HG02943 (cell line): ENCODE results near the gene DNAJC22.
"Not testable (repeated sequence)": the region's sequence is repeated elsewhere in the genome, so short reads cannot be mapped to it uniquely, and the experiment has no call there.

ENCODE experiments used
- ATAC-seq: cut with Tn5 transposase; IDR thresholded peaks from one replicate; pipeline ENCODE4 v1.9.1; 2021; ENCODE audit warnings: mild to moderate bottlenecking, low read depth, moderate library complexity; ENCODE audit not compliant: unreplicated experiment

DNAJC22 gene

DNA sequence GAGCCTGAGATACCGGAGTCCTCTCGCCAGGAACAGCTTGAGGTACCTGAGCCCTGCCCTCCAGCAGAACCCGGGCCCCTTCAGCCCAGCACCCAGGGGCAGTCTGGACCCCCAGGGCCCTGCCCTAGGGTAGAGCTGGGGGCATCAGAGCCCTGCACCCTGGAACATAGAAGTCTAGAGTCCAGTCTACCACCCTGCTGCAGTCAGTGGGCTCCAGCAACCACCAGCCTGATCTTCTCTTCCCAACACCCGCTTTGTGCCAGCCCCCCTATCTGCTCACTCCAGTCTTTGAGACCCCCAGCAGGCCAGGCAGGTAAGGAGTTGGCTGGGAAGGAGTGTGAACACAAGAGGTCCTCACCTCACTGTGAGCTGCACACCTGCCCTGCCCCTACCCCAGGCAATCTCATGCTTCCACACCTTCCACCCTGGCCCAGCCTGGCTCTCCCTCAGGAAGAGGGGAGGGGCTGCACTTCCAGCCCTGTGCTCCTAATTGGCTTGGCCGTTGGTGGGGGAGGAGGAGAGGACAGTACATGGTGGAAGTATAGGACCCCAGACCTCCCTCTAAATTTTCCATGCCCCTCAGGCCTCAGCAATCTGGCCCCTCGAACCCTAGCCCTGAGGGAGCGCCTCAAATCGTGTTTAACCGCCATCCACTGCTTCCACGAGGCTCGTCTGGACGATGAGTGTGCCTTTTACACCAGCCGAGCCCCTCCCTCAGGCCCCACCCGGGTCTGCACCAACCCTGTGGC, 15.9 kb upstream of the DNAJC22 start:
- ATAC-seq = no peak

DNA sequence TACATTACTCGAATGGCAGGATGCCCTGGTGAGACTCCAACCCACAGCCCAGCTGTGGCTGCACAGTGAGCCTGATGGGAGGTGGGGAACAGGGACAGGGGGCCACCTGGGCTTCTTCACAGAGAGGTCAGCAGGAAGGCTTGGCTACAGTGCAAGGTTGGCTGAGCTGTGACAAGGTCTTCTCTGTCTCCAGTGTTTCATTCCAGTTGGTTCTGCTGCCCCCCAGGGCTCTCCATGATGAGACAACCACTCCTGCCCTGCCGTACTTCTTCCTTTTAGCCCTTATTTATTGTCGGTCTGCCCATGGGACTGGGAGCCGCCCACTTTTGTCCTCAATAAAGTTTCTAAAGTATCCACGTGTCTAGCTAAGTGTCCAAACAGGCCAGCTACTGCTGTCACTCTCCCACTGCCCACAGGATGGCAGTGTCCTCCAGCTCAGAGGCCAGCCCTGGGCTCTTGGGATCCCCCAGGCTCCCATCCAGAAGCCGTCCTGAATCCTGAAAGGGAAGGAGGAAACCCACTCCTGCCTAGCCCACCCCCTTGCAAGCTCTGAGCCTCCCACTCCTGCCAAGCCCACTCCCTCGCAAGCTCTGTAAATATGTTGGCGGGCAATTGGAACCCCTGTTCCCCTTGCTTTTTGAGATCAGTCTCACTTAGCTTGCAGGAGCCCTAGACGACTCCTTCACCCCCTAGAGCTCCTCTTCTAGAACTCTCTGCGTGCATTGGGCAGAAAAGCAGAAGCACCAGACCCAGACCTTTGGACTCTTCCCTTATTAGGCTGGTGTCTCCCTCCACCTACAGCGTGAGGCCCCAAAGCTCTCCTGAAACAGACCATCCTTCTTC, 15.1 kb upstream of the DNAJC22 start:
- no peak for ATAC-seq

GRCh38 chr12:49332441-49332861, 14.2 kb upstream of the DNAJC22 start:
- no peak for ATAC-seq

DNA sequence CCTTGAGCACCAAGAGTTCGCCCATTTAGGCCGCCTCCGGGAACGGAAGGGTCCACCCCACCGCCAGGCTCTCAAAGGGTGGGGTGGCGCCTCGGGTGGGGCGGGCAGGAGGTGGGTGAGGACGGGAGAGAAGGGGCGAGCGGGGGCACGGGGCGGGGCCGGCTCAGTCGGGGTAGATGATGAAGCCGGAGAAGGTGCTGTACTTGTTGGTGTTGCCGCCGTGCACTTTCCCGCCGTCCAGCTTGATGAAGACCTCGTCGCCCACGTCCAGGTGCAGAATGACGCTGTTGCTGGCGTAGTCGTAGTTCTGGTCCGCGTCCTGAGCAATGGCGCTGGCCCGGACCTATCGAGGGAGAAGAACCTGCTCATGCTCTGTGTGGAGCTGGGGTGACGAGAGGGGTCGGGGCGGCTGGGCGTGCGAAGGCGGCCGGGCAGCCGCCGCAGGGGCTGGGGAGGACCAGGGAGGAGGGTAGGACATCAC, 13.8 kb upstream of the DNAJC22 start:
- ATAC-seq = no peak

DNA sequence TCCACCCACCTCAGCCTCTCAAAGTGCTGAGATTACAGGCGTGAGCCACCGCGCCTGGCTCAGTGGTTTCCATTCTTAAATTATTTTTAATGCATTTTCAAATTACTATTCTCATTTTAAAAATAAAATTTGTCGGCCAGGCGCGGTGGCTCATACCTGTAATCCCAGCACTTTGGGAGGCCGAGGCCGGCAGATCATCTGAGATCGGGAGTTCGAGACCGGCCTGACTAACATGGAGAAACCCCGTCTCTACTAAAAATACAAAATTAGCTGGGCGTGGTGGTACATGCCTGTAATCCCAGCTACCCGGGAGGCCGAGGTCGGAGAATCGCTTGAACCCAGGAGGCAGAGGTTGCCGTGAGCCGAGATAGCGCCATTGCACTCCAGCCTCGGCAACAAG, 12.9 kb upstream of the DNAJC22 start:
- not testable (repeated sequence) for ATAC-seq

DNA sequence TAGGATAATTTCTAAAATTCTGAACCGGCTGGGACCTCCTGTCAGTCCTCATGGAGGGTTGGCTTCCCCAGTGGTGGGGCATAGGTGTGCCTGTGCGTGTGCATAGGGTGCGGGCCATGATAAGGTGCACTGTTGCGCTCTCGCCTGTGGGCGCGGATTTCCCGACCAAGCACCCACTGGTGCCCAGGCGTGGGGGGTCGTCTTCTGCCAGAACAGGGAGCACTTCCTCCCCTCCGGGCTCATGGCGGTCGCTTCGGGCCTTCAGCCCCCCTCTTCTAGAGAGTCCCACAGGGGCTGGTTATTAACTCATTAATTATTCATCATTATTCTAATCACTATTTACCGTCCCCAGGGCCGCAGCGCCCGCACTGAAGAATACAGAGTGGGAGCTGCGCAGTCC, 12.5 kb upstream of the DNAJC22 start:
- ATAC-seq = no peak

DNA sequence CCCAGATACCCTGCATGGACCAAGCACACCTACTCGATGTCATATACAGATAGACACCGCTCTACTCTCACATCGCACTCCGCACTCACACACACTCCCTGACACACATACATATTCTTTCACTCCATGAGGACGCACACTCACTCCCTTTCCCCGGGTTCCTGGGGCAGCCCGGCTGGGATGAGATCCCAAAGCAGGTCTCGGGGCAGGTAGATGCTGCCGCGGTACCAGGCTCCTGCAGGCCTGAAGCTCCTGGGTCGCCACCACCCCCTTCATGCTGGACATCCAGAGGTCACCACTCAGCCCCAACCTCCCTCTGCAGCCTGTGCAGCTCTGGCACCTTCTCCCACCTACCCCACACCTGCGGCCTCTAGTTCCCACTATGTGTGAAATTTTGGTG, 12.0 kb upstream of the DNAJC22 start:
- no peak for ATAC-seq

DNA sequence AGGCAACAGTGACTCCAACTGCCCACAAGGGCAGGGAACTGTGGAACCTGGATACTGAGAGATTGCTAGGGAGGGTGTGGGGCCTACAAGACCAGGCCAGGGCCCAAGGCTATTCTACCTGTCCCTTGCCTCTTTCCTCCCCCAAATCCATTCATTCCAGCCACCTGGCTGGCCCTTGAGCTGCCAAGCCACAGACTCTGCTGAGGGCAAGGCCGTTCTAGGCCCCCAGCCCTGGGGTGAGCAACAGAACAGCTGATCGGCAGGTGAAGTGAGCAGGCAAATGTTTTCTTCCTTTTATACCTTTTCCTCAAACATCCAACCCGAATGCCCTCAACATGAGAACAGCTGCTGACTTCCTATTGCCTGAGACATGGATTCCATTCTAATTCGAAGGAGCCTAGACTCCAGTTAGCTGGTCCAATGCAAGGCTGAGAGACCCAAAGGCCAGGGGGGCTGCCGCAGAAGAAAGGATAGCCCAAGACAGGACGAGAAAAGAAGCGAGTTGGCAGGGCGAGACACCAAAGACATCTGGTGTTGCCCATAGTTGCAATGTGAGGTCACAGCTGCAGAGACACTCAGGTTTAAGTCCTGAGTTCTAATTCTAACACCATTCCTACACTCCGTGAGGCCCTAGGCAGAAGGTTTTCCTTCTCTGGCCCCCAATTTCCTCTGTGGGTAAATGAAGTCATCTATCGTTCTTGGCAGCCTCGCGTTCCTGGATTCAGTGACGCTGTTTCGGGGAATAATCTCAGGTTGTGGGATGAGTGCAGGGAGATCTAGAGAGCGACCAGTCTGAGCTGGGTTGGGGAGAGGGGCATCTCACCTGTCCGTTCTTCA, 11.4 kb upstream of the DNAJC22 start:
- ATAC-seq = no peak

DNA sequence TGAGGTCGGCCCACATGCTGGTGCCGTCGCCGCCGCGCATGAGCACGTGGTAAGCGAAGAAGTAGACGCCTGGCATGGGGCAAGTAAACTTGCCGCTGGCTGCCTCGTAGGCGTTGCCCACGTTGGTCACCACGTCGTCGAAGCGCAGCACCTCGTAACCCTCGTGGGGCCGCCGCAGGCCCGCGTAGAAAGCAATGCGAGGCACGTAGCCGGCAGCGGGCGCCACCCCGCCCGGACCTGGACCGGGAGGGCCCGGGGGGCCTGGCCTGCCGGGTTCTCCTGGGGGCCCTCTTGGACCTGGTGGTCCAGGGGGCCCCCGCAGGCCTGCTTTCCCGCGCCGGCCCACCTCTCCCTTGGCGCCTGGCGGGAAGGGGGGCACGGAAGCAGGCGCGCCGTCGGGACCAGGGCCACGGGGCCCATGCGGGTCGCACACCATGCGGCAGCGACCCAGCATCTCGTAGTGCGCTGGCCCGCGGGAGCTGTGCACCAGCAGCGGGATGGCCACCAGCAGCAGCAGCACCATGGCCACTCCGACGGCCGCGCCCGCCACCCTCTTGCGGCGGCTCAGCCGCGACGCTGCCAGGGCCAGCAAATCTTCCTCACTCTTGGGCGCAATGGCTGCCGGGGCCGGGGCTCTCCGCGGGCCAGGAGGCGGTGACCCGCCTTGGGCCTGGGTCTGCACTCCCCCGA, 10.6 kb upstream of the DNAJC22 start:
- ATAC-seq = no peak

GRCh38 chr12:49336645-49337584, 9.8 kb upstream of the DNAJC22 start, which contains the start of gene C1QL4:
TSS of gene C1QL4 (minus strand) at chr12:49337188. CDS start at chr12:49336477, 711 bp downstream.
- ATAC-seq = no peak

DNA sequence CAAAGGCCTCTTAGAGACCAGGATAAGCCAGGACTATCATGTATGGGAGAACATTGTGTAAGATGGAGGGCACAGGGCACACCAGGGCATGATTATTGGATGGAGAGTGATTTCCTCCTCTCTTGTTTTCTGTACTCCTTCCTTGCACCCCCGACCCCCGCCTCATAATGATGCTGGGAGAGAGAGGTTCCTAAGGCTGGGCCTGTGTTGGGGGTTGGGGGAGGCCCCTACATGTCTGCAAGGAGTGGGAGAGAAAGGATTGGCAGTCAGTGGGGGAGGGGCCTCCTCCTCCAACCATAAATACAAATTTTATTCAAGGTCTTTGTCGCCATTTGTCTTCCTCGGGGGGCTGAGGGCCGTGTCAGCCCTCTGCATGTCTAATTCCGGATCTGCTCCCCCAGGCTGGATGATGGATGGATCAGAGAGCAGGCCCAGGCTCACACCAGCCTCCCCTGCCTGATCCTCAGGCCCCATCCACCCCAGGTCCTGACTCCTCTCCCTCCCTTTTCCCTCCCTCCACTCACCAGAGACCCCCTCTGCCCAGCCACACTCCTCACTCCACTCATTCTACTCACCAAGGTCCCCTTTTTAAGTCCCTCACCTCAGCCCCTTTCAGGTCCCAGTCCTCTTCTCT, 7.7 kb upstream of the DNAJC22 start:
- no peak for ATAC-seq

DNA sequence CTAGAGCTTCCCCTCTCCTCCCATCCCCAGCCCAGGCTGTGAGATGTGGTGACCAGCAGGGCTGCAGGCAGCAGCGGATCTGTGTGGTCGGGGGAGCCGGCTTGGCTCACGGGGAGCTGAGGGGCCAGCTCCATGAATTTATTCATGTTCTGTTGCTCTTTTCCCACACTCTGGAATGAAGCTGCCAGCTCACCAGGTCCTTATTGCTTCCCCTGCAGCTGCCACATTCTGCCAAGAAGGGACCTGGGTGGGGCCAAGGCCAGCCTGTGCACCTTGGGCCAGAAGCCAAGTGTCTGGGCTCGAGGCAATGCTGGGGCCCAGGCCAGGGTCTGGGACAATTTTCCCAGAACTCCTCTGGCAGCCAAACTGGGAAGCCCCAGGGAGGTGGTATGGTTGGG, 7.2 kb upstream of the DNAJC22 start:
- ATAC-seq = no peak

DNA sequence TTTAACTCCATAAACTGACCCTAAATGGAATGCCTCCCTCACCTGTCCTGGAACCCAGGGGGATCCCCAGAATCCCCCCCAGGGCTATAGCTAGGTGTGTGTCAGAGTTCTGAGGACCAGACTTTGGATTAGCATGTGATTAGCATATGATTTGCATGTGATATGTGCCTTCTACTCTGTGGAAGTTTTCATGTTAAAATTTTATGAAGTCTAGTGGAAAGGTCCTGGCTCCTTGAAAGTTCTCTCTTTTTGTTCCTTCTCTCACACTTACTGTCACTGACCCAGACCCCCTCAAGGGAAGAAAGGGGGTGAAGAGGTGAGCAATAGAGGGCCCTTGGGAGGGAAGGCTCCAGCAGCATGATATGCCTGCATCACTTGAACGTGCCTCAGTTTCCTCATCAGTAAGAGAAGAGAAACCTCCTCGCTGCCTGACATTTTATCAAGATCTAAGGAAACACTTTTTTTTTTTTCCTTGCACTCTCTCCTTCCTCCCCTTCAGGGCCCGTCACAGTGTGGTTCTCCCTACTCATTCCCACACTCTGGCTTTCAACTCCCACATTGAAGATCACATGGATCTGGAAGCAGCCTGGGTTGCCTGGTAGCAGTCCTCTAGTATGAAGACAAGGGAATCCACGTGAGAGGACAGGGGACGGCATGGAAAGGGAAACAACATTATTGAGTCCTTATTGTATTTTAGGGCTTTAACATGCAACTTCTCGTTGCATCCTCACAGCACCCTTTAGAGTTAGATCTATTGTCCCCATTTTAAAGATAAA, 6.4 kb upstream of the DNAJC22 start:
- no peak for ATAC-seq

DNA sequence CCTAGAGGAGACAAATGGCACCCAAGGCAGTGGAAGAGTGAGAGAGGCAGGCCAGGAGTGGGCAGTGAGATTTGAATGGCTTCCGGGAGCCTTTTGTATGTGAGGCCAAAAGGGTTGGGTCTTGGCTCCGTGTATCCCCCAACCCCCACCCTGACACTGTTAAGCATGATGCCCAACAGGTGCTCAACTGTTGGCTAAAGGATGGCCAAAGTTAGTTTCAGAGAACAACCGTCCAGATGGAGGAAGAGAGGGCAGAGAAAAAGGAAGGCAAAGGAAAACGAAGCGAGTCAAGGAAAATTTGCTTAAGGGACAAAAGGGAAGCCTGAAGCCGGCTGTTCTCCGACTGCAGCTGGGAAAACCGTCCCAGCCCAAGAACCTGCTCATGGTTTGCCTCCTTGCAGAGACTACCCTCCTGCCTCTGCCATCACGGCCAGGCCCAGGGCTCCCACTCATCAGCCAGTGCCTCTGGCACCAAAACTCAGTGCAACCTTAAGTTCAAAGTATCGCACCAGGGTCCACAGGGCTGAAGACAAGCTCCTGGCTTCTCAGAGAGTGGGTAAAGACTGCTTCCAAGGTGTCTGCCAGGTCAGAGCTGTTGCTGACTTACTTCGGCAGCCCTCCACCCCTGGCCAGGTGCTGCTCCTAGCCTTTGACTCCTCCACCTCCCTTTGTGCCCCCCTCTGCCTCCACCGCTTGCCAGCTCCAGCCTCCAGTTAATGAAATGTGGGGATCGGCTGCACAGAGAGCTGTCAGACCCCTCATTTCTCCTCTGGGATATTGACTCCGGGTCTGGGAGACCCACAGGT, 5.5 kb upstream of the DNAJC22 start:
- no peak for ATAC-seq

DNA sequence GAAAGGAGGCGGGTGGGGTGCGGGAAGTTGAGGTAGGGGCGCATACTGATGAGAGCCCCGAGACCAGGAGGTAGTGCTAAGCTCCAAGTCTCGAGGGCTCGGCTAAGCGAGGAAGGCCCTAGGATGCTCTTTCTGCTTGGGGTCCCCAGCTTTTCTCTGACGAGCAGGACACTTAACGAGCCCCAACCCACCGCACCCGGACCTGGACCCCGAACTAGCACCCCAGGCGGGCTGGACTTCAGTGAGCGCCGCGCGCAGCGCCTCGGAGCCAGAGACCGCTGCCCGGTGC, 5.0 kb upstream of the DNAJC22 start:
- no peak for ATAC-seq

GRCh38 chr12:49342066-49342913, 4.4 kb upstream of the DNAJC22 start:
- no peak for ATAC-seq
